ENCODE measurements around the gene CD300E.
"Not testable (repeated sequence)": the region's sequence is repeated elsewhere in the genome, so short reads cannot be mapped to it uniquely, and the experiment has no call there.

The CD300E gene

GRCh38 chr17:74599023-74599399 is 24.5 kb downstream of the CD300E start:
- DNase-seq (ENCODE audit: low read depth in 2 of 2): no peak

GRCh38 chr17:74598346-74599022 is 25.1 kb downstream of the CD300E start:
- no peak for DNase-seq (ENCODE audit: low read depth in 2 of 2)

- no peak for DNase-seq (ENCODE audit: low read depth in 2 of 2)
Observed at GRCh38 chr17:74597069-74597790, 26.3 kb downstream of the CD300E start.

DNA sequence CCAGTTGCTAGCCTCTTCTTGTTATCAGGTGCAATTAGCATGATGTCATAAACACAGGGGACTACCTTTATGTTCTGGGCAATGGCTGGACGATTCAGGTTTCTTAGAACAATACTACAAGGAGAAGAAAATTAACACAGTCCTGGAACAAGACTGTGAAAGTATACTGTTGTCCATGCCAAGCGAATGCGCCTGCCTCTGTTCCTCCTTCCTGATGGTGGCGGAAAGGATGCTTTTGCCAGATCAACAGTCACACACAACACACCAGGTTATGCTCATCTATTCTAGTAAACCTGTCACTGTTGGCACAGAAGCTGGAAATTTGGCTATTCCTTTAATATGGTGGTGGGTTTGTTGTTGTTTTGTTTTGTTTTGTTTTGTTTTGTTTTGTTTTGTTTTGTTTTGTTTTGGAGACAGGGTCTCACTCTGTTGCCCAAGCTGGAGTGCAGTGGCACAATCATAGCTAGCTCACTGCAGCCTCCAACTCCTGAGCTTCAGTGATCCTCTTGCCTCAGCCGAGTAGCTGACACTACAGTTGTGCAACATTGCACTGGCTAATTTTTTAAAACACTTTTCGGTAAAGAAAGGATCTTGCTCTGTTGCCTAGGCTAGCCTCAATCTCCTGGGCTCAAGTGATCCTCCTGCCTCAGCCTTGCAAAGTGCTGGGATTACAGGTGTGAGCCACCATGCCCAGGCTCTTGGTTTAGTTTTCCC is 28.3 kb downstream of the CD300E start:
- DNase-seq (ENCODE audit: low read depth in 2 of 2): no peak

- no peak for DNase-seq (ENCODE audit: low read depth in 2 of 2)
Observed at GRCh38 chr17:74592087-74592990, 31.2 kb downstream of the CD300E start, which contains the start of gene CD300LD. CD300LD (minus strand) TSS chr17:74592283; CDS start chr17:74592202, 81 bp downstream.

- DNase-seq (ENCODE audit: low read depth in 2 of 2): no peak
Observed at GRCh38 chr17:74591503-74591902, 32.0 kb downstream of the CD300E start.

- no peak for DNase-seq (ENCODE audit: low read depth in 2 of 2)
Observed at GRCh38 chr17:74585711-74586110, 37.8 kb downstream of the CD300E start.

DNA sequence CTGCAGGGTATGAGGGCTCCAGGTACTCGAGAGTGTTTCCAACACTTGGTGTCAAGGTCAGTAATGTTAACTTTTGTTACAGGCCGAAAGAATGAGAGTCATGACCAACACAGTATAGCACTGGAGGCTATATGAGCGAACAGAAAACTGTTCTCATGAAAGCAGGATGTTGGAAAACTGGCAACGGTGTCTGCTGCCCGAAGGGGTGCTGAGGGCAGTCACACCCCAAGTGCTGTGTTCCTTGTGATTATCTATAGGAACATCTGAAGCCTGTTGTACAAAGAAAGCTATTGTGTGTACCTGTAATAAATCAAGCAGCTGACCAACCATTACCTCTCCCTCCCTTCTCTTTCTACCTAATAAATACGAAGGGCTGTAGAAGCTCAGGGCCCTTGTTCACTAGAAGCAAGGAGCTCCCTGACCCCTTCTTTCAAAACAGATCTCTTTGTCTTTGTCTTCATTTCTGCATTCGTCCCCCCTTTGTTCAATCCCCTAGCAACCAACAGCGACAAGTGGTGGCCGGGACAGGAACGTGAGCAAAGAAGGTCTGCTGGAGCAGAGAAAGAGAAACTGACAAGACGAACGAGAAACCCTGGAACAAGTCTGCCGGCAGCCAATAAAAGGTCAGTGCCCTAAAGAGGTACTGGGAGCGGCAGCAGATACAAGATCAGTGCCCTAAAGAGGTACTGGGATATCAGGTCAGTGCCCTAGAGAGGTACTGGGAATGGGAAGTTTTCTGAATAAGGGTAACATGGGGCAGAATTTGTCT is 39.1 kb downstream of the CD300E start:
- no peak for DNase-seq (ENCODE audit: low read depth in 2 of 2)

GRCh38 chr17:74582633-74583032 is 40.9 kb downstream of the CD300E start:
- DNase-seq (ENCODE audit: low read depth in 2 of 2): no peak

DNA sequence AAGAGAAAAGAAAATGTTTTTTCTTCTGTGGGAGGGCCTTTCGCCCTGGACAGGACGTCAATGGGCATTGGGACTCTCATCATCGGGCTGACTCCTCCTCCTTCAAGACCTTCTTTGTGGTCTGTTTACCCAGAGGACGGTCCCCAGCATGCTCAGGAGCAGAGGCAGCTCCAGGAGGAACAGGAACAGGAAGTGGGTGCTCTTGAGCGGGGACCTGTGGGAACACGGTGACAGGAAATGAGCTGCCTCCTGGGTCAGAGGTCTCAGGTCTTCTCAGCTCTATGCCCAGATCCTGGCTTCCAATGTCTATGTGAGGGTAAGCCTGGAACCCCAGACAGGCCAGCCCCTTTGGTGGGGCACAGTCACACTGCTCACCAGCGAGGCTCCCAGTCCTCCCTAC is 43.6 kb downstream of the CD300E start:
- DNase-seq (ENCODE audit: low read depth in 2 of 2): no peak

DNA sequence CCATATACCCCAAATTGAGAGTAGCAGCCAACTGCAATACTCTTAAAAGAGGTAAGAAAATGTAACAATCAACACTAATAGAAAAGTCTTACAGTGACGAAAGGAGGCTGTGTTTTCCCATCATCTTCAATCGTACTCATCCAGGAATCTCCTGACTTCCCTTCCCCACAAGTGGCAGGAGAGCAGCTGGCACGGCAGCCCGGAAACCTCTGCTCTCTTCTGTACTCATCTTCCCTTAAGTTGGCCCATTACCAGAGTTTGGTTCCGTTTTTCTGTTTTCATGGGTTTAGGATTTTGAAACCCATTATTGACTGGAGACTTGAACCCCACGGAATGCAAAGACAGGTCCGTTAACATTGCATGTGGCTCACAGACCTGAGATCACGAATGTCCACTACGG is 44.6 kb downstream of the CD300E start:
- no peak for DNase-seq (ENCODE audit: low read depth in 2 of 2)

DNA sequence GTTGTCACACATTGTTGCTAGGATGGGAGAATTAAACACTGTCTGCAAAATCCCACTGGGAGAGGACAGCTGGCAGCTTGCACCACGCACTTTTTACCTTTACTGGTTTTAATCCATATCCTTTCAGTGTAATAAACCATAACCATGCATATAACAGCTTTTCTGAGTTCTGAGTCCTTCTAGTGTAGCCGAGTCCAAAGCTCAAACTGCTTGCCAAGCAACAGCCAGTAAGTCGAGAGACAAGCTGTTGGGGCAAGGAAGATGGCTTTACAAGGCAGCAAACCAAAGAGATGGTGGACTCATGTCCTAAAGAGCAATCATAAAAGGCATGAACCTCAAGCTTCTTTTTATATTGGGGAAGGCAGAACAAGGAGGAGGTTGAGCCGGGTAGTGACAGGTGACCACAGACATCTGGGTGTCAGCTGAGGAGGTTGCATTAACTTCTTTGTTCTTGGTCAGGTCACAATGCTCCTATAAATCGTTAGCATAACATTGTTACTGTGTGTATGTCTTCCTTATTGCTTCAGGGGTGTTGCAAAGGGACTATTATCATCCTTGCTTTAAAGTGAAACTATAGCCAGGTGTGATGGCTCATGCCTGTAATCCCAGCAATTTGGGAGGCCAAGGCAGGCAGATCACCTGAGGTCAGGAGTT is 48.9 kb downstream of the CD300E start:
- no peak for DNase-seq (ENCODE audit: low read depth in 2 of 2)

DNA sequence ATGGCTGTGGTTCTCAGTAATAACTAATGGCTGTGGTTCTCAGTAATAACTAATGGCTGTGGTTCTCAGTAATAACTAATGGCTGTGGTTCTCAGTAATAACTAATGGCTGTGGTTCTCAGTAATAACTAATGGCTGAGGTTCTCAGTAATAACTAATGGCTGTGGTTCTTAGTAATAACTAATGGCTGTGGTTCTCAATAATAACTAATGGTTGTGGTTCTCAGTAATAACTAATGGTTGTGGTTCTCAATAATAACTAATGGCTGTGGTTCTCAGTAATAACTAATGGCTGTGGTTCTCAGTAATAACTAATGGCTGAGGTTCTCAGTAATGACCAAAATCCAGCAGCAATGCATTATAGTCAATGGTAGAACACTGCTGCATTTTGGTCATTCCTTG is 49.9 kb downstream of the CD300E start:
- not testable (repeated sequence) for DNase-seq (ENCODE audit: low read depth in 2 of 2)

- DNase-seq (ENCODE audit: low read depth in 2 of 2): no peak
Observed at GRCh38 chr17:74573169-74573568, 50.4 kb downstream of the CD300E start.

- DNase-seq (ENCODE audit: low read depth in 2 of 2): no peak
Observed at GRCh38 chr17:74571621-74572270, 51.8 kb downstream of the CD300E start.

DNA sequence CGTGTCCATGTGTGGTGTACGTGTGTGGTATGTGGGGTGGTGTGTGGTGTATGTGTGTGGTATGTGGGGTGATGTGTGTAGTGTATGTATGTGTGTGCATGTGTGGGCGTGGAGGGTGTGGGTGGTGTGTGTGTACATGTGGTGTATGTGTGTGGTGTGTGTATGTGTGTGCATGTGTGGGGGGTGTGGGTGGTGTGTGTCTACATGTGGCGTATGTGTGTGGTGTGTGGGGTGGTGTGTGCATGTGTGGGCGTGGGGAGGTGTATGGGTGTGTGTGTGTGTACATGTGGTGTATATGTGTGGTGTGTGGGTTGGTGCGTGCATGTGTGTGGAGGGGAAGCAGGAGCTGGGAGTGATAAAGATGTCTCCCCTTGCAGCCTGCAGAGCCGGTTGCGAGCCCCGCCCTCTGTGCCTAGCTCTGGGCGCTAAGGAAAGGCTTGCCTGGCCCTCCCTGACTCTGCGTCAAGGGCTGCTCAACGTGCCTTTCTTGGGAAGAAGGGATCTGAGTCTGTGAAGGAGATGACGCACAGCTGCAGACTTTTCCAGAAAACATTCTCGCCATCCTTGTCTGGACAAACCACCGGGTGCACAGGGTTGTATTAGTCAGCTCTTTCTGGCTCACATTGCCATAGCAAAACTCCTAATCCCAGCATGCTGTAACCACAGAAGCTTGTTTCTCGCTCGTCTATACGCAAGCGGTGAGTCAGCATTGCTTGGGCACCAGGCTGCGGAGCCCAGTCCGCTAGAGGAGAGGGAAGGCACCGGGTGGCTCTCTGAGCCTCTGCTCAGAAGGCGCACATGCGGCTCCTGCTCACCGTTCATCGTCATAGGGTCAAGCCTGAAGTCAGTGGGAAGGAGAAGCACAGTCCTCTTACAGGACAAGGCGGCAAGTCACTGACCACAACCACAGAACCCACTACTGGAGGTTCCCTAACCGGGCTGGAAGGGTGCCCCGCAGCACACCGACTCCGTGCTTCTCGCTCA is 54.2 kb downstream of the CD300E start:
- no peak for DNase-seq (ENCODE audit: low read depth in 2 of 2)

DNA sequence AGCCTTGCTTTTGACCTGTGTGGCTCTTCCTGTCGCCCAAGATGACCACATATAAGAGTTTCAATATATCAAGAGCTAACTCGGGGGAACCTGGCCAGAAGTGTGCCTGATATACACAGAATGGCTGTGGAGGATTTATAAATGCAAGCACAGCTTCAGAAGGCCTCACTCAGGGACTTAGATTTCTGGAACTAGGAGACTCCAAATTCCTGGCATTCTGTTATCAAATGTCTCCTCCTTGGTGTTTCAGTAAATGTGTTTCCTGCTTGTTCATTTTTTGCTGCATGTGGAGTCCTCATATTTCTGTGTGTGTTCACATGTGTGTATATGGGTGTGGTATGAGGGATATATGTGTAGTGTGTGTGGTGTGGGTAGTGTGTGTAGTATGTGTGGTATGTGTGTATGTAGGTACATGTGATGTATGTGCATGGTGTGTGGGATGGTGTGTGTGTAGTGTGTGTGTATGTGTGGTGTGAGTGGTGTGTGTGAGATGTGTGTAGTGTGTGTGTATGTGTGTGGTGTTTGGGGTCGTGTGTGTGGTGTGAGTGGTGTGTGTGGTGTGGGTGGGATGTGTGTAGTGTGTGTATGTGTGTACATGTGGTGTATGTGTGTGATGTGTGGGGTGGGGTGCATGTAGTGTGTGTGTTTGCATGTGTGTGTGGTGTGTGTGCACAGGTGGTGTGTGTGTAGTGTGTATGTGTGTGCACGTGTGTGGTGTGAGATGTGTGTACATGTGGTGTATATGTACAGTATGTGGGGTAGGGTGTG is 55.2 kb downstream of the CD300E start:
- DNase-seq (ENCODE audit: low read depth in 2 of 2): no peak

GRCh38 chr17:74567397-74567796 is 56.1 kb downstream of the CD300E start, which contains the start of gene CD300H:
CD300H (minus strand) TSS chr17:74567509.
- no peak for DNase-seq (ENCODE audit: low read depth in 2 of 2)

Measured in stimulated activated CD8-positive, alpha-beta memory T cell treated with anti-CD3 and anti-CD28 coated beads, Interleukin-7, amount 100 ng/mL, for 4 hours (primary cell).